ENCODE data around the gene CD40LG.

CD40LG gene

GRCh38 chrX:136652822-136653723 lies 5.1 kb downstream of the CD40LG start:
- no peak for DNase-seq

GRCh38 chrX:136656361-136656964 lies 8.5 kb downstream of the CD40LG start:
- no peak for DNase-seq

- no peak for DNase-seq
Measured at GRCh38 chrX:136658151-136658550, 10.2 kb downstream of the CD40LG start.

DNA sequence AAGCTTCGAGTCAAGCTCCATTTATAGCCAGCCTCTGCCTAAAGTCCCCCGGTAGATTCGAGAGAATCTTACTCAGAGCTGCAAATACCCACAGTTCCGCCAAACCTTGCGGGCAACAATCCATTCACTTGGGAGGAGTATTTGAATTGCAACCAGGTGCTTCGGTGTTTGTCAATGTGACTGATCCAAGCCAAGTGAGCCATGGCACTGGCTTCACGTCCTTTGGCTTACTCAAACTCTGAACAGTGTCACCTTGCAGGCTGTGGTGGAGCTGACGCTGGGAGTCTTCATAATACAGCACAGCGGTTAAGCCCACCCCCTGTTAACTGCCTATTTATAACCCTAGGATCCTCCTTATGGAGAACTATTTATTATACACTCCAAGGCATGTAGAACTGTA lies 11.2 kb downstream of the CD40LG start:
- no peak for DNase-seq

- no peak for DNase-seq
Measured at GRCh38 chrX:136660896-136661295, 12.9 kb downstream of the CD40LG start.

DNA sequence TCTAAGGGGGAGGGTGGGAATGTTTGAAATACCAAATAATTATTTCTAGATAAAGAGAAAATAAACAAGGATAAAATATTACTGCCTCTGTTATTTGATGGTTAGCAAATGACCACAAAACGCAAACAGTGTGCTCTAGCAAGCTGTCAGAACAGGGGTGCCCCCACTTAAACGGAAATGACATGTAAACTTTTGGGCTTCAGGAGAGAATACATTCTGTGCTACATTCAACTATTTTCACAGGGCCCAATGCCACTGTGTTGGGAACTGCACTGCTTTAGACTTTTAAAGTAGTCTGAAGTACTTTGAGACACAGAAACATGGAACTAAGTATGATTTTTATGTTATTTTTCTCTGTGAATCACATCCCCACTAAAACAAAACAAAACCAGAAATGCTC lies 14.1 kb downstream of the CD40LG start:
- DNase-seq = no peak

DNA sequence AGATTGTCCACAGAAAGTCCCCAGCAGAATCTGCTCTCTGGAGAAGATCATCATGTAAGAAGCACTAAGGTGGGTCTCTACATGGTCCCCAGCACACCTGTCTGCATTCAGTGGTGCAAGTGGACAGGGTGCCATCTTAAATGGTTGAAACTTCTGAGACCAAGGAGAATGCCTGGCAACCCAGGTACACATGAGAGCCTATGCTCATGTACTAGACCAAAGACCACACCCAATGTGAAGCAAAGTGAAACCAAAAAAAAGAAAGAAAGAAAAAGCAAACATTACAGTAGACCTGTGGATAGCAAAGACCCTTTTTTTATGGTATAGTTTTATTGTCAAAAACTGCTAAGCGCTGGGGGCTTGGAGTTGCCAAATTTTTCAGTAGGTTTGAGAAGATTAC lies 15.0 kb downstream of the CD40LG start:
- DNase-seq = no peak

GRCh38 chrX:136665258-136665900 lies 17.4 kb downstream of the CD40LG start:
- DNase-seq = no peak

DNA sequence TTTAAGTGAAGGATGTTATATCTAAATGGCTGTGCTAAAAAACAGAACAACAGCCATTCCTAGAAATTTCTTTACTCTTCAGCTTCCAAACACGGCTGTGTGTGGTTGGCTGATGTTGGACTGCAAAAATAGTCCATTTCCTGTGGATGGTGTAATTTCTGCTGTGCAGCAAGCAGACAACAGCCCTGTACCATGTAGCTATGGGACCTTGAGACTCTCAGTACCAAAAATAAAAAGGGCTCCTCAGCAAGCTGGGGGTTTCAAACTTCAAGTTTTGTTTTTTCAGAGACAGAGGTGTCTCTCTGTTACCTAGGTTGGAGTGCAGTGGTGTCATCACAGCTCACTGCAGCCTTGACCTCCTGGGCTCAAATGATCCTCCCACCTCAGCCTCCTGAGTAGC lies 18.1 kb downstream of the CD40LG start:
- no peak for DNase-seq

DNA sequence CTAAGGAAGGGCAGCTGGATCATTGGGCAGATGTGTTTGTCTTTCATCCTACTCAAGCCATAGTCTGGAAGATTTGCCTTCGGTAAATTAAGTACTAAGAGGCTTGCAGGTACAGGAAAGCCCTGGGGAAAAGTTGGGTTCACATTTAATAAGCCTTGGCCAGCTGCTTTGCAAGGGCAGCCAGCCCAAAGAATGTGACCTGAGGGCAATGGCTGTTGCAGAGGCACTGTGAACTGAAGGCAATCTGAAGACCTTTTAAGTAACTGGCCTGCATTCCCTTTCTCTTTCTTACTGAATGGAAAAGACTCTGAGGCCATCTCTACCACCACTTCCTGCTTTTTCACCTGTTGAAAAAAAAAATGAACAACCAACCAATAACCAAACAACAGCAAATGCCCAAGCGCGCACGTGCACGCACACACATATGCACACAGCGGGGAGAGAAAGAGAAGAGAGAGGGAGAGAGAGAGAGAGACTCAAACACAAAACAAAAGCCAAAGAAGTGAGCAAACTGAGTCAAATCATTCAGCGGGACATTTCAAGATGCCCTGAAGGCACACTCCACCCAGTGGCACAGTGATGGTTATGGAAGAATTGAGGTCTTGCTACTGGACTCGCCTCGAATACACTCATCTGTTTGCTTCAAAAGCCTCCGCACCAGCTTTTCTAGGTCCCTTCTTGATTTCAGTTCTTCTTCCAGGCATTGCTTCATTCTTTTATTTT lies 19.6 kb downstream of the CD40LG start:
- DNase-seq = no peak

DNA sequence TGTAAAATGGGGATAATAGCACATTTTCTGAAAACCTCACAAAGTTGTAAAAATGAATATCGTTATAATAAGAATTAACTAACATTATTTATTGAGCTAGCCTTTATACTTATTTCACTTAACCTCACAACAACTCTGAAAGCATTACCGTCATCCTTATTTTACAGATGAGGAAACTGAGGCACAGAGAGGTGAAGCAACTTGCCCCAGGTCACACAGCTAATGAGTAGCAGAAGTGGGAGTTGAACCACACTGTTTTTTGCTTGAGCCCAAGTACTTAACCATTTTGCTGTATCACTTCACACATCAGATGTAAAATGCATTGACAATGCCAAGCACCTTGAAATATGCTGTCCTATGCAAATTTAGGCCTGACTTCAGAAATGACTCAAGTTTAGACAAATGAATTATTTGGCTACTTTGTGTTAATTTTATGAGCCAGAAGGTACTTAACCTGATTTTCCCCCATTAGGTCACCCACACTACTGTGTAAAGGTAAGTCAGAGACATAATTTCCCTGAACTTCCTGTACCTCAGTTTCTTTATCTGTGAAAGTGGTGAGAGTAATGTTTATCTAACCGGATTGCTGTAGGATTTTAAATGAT lies 23.1 kb downstream of the CD40LG start:
- DNase-seq = no peak

DNA sequence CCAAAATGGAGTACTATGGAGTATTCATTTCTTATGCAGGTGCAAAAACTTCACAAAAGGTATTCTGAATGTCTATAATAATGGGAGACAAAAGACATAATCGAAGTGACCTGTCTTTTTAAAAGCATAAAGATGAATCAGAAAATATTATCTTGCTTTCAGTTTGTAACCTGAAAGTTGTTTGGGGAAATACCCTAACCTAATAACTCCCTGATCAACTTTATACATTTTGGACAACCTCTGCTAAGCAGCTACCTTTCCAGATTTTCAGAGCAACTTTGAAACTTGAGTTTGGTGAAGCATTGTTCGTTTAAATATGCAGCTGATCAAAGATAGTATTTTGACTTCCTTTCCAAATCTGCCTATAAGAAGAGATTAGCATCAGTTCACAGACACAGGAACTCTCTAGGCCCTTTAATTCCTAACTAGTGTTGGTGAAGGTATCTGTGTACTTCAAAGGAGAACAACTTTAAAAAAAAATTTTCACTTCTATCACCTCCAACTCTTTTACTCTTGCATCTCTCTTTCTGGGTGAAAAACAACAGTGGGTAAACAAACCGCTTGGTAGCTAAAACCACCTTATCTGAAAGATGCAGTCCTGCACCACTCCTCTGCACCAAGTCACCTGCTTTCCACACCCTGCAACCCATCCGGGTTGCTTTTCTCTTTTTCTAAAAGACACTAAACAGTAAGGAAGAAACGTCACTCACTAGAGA lies 26.5 kb downstream of the CD40LG start:
- DNase-seq = no peak

DNA sequence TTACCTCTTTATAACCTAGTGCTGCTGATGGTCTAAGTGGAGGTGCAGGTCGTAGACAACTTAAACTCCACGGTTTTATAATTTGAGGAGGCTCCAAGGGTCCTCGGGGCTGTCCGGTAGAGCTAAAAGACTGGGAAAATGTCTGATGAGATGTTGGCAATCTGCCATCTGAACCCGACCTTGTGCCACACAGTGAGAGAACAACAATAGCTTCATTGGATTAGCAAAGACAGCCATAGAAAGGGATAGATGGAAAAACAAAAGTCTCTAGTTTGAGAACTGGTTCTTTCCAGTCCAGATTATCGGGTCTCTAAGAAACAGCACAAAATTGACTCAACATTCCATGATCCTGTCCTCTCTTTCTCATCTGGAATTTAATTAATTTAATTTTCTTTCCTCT lies 31.6 kb downstream of the CD40LG start:
- no peak for DNase-seq

DNA sequence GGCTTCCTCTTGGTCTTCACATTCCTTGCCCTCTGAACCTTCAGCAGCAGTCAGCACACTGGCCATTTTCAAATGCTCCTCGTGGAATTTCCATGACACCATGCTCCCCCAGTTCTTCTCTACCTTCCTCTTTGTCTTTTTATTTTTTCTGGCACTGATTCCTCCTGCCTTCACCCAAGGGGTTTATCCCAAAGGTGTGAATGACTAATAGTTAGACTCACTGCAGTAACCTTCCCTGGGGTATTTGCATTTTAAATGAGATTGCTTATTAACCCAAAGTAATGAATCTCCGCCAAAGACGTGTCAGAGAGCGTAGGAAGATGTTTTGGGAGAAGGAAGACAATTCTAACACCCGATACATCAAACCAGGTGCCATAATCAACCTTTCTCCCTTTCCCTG lies 36.2 kb downstream of the CD40LG start:
- no peak for DNase-seq

DNA sequence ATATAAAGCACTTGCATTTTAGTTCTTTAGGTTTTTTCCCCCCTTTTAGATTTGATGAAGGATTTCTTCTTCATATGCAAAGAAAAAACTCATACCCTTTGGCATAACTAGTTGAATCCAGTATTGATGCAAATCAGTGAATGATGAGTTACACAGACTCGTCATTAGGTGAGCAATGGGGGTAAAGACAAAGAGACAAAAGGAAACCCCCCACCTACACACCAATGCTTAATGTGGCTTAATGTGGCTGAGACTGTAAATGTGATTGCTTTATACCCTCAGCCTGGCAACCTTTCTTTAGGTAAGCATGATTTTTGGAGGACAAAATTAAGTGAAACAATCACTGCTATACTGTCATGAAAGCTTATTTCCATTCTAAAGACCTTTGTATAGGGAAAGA lies 39.5 kb downstream of the CD40LG start:
- no peak for DNase-seq

GRCh38 chrX:136689436-136689835 lies 41.5 kb downstream of the CD40LG start:
- no peak for DNase-seq

DNA sequence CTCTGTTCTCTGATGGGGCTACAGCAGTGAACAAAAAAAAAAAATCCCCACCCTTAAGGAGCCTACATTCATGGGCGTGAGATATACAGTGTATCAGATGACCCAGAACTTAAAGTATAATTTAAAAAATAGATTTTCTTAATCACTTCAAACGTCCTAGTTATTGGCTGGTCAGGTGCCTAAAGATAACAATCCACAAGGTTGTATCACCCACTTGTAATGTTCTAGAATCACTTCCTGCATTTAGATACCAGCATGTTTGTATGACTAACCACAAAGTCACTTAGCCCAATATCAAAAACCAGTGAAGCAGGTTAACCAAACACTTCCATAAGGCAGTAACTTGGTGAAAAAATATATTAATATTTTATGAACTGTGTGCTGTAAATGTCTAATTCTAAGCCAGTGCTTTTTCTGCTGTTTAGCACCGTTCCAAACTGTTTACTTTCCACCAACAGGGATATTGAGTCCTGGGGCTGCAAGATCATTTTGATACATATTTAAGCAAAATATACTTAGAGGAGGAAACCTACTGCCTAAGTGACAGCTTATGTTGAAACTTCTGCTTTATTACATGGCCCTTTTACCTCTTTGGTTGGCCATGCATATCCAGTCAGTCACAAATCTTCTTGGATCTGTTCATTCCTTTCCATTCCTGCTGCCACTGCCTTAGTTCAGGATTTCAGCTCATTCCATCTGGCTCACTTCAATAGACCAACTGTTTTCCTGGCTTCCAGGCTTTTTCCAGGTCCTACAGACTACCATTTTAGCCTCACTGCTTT lies 43.3 kb downstream of the CD40LG start:
- DNase-seq = no peak

DNA sequence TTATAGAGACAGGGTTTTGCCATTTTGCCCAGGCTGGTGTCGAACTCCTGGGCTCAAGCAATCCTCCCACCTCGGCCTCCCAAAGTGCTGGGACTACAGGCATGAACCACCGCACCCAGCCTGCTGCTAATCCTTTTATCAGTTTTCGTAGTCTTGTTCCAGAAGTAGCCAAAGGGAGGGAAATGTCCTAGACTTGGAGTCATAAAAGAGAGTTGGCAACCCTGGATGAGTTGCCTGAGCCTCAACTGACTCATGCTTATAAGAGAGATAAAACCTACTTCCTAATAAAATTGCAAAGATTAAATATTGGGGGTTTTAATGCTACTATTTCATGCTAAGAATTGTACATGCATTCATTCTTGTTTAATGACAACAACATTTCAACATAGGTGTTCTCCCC lies 44.3 kb downstream of the CD40LG start:
- no peak for DNase-seq

DNA sequence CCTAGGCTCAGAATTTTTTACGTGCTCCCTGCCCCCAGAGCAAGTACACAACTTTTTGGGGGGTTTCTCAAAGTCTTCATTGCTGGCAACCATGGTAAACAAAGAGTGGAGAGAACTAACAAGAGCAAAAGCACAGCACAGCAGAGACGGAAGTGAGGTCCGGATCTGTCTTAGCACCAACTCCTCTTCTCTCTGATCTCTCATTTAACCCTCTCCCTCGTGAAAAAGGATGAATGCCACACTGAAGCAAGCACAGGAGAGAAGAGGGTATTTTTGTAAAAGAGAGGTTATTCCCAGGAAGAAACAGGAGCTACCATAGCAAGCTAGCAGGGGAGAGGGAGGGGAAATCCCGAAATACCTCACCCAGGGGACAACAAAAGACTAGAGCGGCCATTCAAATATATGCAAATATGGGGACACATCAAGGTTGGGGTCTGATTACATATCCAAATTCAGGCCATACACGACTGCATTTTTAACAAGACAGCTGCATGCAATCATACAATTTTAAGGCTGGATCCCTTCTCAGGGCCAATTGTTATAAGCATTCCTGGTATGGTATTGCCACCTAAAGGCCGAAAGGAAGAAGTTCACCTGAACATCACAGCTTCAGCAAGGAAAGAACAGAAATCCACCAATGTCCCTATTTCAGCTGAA lies 46.6 kb downstream of the CD40LG start:
- no peak for DNase-seq

GRCh38 chrX:136697156-136697555 lies 49.2 kb downstream of the CD40LG start:
- no peak for DNase-seq

- DNase-seq = no peak
Measured at GRCh38 chrX:136708348-136708747, 60.4 kb downstream of the CD40LG start.

Data from activated gamma-delta T cell (primary cell).